Astrocyte (in vitro differentiated cells and primary cell): ENCODE results near the gene NDUFS2. TPM values are rescaled to one million over a fixed set of nuclear protein-coding genes. Genes with fewer than 3 reads are reported as not detected.

Experiments used
- DNase-seq: peaks from one replicate; pipeline ENCODE4 v3.0.0-alpha.2; 2010; ENCODE audit warnings: low read depth
- FAIRE-seq: peaks from 2 replicates; lab custom pipeline; 2011; peaks lifted over from hg19 to GRCh38; lab: Jason Lieb, UNC
- H2AFZ ChIP-seq: 2 replicates; pipeline ENCODE4 v1.6.0; 2012; ENCODE audit warnings: low read depth, low read length, inconsistent platforms
- H3K27ac ChIP-seq: 2 replicates; pipeline ENCODE4 v1.5.1; 2011; ENCODE audit warnings: low read depth, low read length, inconsistent platforms
- H3K27me3 ChIP-seq: 2 replicates; pipeline ENCODE4 v1.6.0; 2011; ENCODE audit warnings: low read length, inconsistent platforms; ENCODE audit not compliant: insufficient read depth
- H3K36me3 ChIP-seq: 2 replicates; pipeline ENCODE4 v1.5.1; 2011; ENCODE audit warnings: low read length, inconsistent platforms; ENCODE audit not compliant: insufficient read depth
- H3K4me1 ChIP-seq: 2 replicates; pipeline ENCODE4 v1.5.1; 2011; ENCODE audit warnings: low read length, inconsistent platforms; ENCODE audit not compliant: insufficient read depth
- H3K4me2 ChIP-seq: 2 replicates; pipeline ENCODE4 v1.6.0; 2012; ENCODE audit warnings: low read length, inconsistent platforms
- H3K4me3 ChIP-seq: 2 replicates; pipeline ENCODE4 v1.5.1; 2011; ENCODE audit warnings: low read depth, mild to moderate bottlenecking, low read length, inconsistent platforms; ENCODE audit not compliant: insufficient read depth
- H3K79me2 ChIP-seq: 2 replicates; pipeline ENCODE4 v1.6.0; 2012; ENCODE audit warnings: mild to moderate bottlenecking, low read length, inconsistent platforms; ENCODE audit not compliant: insufficient read depth
- H3K9ac ChIP-seq: 2 replicates; pipeline ENCODE4 v1.6.0; 2012; ENCODE audit warnings: mild to moderate bottlenecking, low read length, inconsistent platforms
- H3K9me3 ChIP-seq: 2 replicates; pipeline ENCODE4 v1.5.1; 2012; ENCODE audit warnings: low read depth, mild to moderate bottlenecking, low read length, inconsistent platforms; ENCODE audit not compliant: insufficient read depth
- H4K20me1 ChIP-seq: 2 replicates; pipeline ENCODE4 v1.6.0; 2012; ENCODE audit warnings: low read length, inconsistent platforms; ENCODE audit not compliant: insufficient read depth
- H3K27ac Mint-ChIP-seq: one replicate; pipeline ENCODE4 v1.8.0; 2021; ENCODE audit warnings: mild to moderate bottlenecking, mixed read lengths; ENCODE audit not compliant: unreplicated experiment
- H3K27me3 Mint-ChIP-seq: one replicate; pipeline ENCODE4 v1.8.0; 2021; ENCODE audit warnings: low read depth, mixed read lengths; ENCODE audit not compliant: unreplicated experiment
- H3K36me3 Mint-ChIP-seq: one replicate; pipeline ENCODE4 v1.8.0; 2021; ENCODE audit warnings: low read depth, mixed read lengths; ENCODE audit not compliant: unreplicated experiment
- H3K4me1 Mint-ChIP-seq: one replicate; pipeline ENCODE4 v1.8.0; 2021; ENCODE audit warnings: low read depth, mixed read lengths; ENCODE audit not compliant: unreplicated experiment
- H3K4me3 Mint-ChIP-seq: one replicate; pipeline ENCODE4 v1.8.0; 2021; ENCODE audit warnings: mild to moderate bottlenecking, moderate library complexity, mixed read lengths; ENCODE audit not compliant: unreplicated experiment
- H3K9me3 Mint-ChIP-seq: one replicate; pipeline ENCODE4 v1.8.0; 2021; ENCODE audit warnings: mild to moderate bottlenecking, mixed read lengths; ENCODE audit not compliant: unreplicated experiment
- CTCF ChIP-seq: IDR thresholded peaks from 2 replicates; pipeline ENCODE4 v1.5.1; 2011; ENCODE audit warnings: low read depth, mild to moderate bottlenecking, inconsistent platforms, low read length, moderate library complexity; ENCODE audit not compliant: insufficient read depth
- EZH2 ChIP-seq: IDR thresholded peaks from 2 replicates; pipeline ENCODE4 v1.6.1; 2012; ENCODE audit warnings: mild to moderate bottlenecking, low read length, inconsistent platforms; ENCODE audit not compliant: insufficient read depth
- total RNA-seq: library from RNA; stranded (reverse); gene quantifications from 2 replicates; pipeline ENCODE4 v1.2.1, GENCODE V29; 2021

NDUFS2 gene
- total RNA-seq, 1 donor from 2014 or later = 59.9 TPM

DNA sequence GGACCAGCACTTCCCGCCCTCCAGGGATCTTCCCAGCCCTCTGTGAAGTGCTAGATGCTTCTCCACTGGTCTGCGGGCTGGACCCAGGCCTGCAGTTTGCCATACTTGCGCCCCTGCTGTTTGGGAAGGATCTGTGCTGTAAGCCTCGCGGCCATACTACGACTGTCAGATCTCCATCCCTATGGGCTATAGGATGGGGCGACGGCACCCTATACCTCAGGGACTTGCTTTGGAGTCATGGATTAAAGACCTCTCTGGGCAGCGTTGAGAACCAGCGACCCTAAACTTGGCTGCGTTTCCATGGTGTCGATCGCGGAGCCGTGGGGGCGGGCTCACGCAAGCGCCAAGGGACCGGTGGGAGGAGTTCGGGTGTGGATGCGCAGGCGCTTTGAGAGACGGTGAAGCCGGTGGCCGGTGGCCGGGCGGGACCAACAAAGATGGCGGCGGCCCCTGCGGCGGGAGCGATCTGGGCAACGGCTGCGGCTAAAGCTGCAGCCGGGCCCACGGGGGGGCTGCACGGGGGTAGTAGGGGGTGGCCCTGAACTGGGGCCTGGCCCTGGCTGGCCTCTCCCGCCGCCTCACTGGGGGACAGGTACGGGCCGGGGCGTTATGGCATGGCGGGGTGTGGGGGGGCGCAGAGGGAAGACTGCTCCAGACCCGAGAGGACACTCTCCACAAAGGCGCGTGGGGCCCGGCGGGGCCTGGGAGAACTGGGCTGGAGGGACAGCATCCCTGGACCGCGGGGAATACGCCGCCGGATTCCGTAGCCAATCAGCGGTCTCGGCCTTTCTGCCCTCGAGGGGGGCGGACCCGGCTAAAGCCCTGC, 42.9 kb upstream of the NDUFS2 start, which contains the start of gene USP21:
Gene USP21 (plus strand): TSS at position 414 of the 826 bp plus-strand sequence. CDS start 1,141 bp downstream, outside the sequence.
- H3K79me2 ChIP-seq = peaks cover 44% of the 10 kb centered on the region
- H2AFZ ChIP-seq = peak within 1 kb of the TSS; percentile 85
- peaks cover 19% of the 10 kb centered on the region for H3K4me1 Mint-ChIP-seq
- H3K27ac Mint-ChIP-seq = peak within 1 kb of the TSS; percentile 73
- peaks cover 6% of the 10 kb centered on the region for H3K36me3 Mint-ChIP-seq
- H4K20me1 ChIP-seq = no peaks in the 10 kb centered on the region
- H3K4me1 ChIP-seq = peaks cover 15% of the 10 kb centered on the region
- peak within 1 kb of the TSS; percentile 89 for H3K4me3 ChIP-seq
- no peaks in the 10 kb centered on the region for H3K27me3 ChIP-seq
- H3K27me3 Mint-ChIP-seq = no peaks in the 10 kb centered on the region
- H3K9me3 ChIP-seq = no peaks in the 10 kb centered on the region
- peaks cover 14% of the 10 kb centered on the region for H3K36me3 ChIP-seq
- peak within 1 kb of the TSS; percentile 83 for H3K27ac ChIP-seq
- H3K4me2 ChIP-seq = peak within 1 kb of the TSS; percentile 97
- no peak for FAIRE-seq
- H3K4me3 Mint-ChIP-seq = peak within 1 kb of the TSS; percentile 86
- peak within 1 kb of the TSS; percentile 92 for H3K9ac ChIP-seq
- DNase-seq = peak; percentile 62
- TF ChIP-seq CTCF (no peak), EZH2 (no peak)
- no peaks in the 10 kb centered on the region for H3K9me3 Mint-ChIP-seq

DNA sequence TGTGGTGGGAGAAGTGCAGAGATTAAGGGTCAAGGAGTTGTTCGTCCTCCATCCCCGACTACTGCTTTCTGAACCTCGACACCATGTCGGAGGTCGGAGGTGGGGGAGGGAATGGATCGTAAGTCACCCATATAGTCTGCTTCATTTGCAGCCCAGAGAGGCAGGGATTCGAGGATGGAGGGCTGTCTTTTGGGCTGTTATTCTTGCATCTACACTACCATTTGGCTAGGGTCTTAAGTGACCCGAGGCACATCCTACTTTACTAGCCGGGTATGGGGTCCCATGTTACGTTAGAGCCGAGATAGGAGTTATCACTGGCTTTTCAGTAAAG, 42.3 kb upstream of the NDUFS2 start:
- DNase-seq = no peak

More for the DNA sequence above, 42.3 kb upstream of the NDUFS2 start:
- Mint-ChIP-seq H3K36me3 (peaks cover 6% of the 10 kb centered on the region), H3K27ac (peak overlapping the region; percentile 73), H3K4me3 (peak overlapping the region; percentile 86), H3K4me1 (peaks cover 19% of the 10 kb centered on the region), H3K9me3 (no peaks in the 10 kb centered on the region), H3K27me3 (no peaks in the 10 kb centered on the region)
- TF ChIP-seq CTCF = no peak
- TF ChIP-seq EZH2 = no peak
- Histone ChIP-seq H3K36me3 (peaks cover 14% of the 10 kb centered on the region), H3K4me2 (peak overlapping the region; percentile 97), H3K27ac (peak overlapping the region; percentile 83), H3K4me3 (peak overlapping the region; percentile 89), H3K9me3 (no peaks in the 10 kb centered on the region), H4K20me1 (no peaks in the 10 kb centered on the region), H3K9ac (peak overlapping the region; percentile 92), H3K4me1 (peaks cover 12% of the 10 kb centered on the region), H2AFZ (peak overlapping the region; percentile 65), H3K79me2 (peaks cover 40% of the 10 kb centered on the region), H3K27me3 (no peaks in the 10 kb centered on the region)
- no peak for FAIRE-seq
